NCI-H128 (cell line): ENCODE measurements around the gene TLCD3B.
A peak's percentile ranks its signal among the peaks of the same experiment; 100 is the strongest.

Experiments
- DNase-seq: peaks from one replicate; lab custom pipeline; 2025; ENCODE audit not compliant: unreplicated experiment; lab: John Stamatoyannopoulos, UW

TLCD3B gene

GRCh38 chr16:30006659-30007377, 24.3 kb downstream of the TLCD3B start:
- no peak for DNase-seq

DNA sequence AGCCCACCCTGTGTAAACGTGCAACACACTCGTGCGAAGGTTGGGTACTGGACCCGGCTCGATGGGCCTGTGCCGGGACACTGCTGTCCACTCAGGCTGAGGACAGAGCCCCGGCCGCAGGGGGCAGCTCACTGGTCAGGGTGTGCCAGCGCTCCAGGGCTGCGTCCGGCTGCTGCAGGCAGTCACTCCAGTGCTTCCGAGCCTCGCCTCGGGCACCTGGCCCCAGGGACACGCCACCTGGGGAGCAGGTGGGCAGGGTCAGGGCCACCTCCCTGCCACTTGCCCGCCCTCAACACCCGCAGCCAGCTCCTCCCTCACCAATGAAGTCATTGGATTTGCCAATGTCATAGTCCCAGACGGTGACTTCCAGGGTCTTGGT, 25.0 kb downstream of the TLCD3B start:
- no peak for DNase-seq

DNA sequence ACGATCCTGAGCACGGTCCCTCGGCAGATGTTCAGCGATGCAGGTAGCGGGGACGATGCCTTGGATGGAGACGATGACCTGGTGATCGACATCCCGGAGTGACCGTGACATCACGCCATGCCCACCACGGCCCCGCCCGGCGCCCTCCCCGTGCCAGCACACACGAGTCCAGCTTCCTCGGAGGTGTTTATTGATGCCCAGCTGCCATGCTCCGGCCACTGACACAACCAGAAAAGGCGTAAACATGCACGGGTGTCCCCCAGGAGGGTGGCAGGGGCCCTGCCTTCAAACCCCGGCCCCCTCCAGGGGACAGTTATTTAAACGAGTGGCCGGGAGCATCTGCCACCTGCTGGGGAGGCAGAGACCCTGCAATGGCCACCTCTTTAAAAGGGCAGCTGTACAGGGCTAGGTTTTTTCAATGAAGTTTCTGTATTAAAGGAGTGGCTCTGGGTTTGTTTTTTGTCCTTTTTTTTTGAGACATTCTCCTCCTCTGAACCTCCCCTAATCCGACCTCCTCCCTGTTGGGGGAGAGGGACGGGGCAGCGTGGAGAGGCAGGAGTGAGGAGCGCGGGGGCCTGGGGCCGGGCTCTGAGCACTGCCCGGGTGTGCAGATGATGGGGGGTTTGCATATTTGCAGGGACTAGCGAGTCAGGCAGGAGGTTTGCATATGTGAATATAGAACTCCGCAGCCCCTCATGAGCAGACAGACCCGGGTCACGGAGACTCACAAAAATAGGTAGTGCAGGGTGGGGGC, 25.6 kb downstream of the TLCD3B start:
- DNase-seq = no peak

DNA sequence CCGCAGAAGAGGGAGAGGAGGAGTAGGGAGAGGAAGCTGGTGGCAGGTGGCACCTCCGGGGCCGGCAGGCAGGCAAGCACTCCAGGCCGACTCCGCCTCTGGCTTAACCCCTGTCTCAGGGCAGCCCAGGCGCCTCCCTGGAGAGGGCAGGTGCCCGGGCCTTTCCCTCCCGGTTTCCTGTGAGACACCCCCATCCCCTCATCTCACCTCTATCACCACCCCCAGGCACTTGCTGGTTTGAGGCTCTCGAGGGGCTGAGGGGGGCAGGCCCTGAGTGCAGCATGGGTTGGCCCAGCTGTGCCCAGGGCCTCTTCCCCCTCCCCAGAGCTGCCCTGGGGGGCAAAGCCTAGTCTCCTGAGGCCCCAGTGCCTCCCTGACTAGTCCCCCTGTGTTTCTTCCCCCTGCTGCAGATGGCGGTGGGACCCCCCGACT, 26.2 kb downstream of the TLCD3B start:
- peak; percentile 42 for DNase-seq

DNA sequence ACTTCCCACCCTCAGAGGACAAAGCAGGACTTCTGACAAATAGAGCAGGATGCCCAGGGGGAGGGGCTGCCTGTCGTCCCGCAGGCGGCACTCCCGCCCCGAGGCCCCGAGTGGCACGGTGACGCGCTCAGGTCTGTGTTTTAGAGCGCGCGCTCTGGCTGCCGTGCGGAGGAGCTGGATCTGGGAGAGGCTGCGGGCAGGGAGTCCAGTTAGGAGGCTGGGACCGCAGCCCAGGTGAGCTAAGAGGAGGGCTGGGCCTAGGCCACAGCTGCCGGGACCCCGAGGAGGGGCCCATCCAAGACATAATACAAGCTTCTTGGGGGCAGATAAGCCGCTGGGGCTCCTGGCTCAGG, 26.7 kb downstream of the TLCD3B start:
- peak; percentile 42 for DNase-seq

- no peak for DNase-seq
Observed at GRCh38 chr16:30003670-30004423, 27.2 kb downstream of the TLCD3B start.

DNA sequence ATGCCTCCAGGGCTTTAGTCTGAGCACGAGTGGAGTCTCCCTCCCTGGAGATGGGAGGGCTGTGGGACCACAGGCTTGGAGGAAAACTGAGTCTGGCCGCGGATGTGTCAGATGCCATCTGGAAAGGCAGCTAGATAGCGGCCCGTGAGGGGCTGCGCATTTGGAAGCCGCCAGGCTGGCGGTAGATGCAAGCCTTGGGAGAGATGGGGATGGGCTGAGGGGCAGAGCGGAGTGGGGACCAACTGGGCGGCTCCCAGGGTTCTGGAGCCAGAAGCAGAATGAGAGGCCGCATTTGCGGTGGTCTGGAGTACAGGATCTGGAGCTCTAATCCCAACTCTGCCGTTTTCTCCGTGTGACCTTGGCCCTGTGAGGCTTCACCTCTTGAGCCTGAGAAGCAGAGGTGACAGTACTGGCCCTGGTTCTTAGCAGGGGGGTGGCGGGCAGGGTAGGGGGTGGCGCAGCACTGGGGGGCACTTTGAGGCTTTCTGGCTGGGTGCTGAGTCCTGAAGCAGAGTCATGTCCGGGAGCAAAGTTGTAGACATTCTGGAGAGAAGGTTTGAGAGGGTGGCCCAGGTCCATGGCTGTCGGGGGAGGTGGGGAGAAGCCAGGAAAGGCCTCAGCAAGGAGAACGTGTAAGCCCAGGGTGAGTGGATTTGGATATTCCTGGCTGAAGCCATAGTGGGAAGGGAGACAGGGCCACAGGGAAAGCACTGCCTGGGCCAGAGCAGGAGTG, 28.3 kb downstream of the TLCD3B start:
- DNase-seq = no peak

- no peak for DNase-seq
Observed at GRCh38 chr16:30000735-30001631, 30.1 kb downstream of the TLCD3B start.

- no peak for DNase-seq
Observed at GRCh38 chr16:29999605-30000004, 31.5 kb downstream of the TLCD3B start.

GRCh38 chr16:29996766-29997250, 34.3 kb downstream of the TLCD3B start:
- DNase-seq = no peak

GRCh38 chr16:29995911-29996765, 34.9 kb downstream of the TLCD3B start, which contains the start of gene INO80E:
Gene INO80E, plus strand, starts transcription at chr16:29996241. Its CDS starts 70 bp downstream, at chr16:29996311.
- DNase-seq = peak; percentile 90

GRCh38 chr16:29995324-29995910, 35.7 kb downstream of the TLCD3B start, which contains the start of gene HIRIP3:
Gene HIRIP3, minus strand, starts transcription at chr16:29995617. Its CDS starts 12 bp downstream, at chr16:29995605.
- peak; percentile 73 for DNase-seq

GRCh38 chr16:29994600-29995323, 36.3 kb downstream of the TLCD3B start:
- DNase-seq = no peak

DNA sequence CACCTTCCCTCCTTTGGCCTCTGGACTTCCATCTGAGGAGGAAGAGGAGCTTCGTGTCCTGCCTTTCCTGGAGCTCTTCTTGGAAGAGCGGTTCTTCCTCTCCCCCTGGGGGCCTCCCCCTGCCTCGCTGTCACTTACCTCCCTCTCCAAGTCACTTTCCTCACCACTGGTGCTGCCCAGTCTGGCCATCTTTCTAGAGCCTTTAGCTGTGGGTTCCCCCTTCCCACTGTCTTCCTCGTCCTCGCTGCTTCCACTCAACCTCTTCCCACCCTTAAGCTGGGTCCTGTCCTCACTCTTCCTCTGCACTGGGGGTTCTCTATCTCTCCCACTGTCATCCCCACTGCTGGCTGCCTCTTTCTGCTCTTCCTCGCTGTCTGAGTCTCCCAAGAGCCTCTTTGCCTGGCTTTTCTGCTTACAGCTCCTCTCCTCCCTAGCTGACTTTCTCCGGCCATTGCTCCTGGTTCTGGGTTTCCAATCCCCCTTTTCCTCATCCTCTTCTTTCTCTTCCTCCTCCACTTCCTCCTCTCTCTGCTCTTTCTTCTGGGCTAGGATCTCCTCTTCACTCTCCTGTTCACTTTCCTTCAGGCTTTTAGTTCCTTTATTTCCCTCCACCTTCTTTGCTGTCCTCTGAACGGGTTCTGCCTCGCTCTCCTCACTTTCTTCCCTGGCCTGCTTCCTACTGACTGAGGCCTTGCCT, 37.0 kb downstream of the TLCD3B start:
- DNase-seq = no peak

GRCh38 chr16:29993191-29993902, 37.7 kb downstream of the TLCD3B start:
- DNase-seq = no peak

DNA sequence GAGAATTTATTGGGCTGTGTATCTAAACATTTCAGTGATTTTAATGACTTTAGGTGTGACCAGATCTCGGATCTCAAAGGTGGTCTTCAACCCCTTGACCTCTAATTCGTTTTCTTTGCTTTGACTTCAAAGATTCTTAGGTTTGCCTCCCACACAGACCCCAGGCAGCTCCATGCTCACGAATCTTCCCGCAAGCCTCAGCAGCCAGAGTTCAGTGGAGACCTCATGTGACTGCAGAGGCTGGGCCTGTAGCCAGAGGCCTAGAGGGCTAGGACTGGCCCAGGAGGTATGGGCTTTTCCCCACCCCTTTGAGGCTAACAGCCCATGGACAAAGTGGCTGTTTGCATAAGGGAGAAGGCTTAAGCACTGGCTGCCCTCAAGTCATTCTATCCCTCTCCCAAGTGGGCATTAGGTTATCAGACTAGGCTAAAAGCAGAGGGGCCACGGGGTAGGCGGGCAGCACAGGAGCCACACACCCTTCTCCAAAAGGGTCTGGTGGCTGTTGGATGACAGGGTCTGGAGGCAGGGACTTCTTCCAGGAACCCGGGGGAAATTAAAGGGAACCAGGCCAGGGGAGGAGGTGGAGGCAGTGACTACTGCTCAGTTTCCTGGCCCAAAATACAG, 38.6 kb downstream of the TLCD3B start:
- no peak for DNase-seq
